ENCODE results near the gene MTG2. TPM values are rescaled to one million over a fixed set of nuclear protein-coding genes. Genes with fewer than 3 reads are reported as not detected.

Gene MTG2
- total and polyA plus RNA-seq, 2 experiments from 2014 or later, result 11.3 to 11.7 TPM

- TF ChIP-seq REST (IDR thresholded peaks at IDR 0.05; ENCODE audit: unreplicated experiment), result no peak
Observed at GRCh38 chr20:62178316-62179161, 4.3 kb upstream of the MTG2 start (continued).

- Mint-ChIP-seq H3K4me3 (no peak overlapping the region), H3K4me1 (peaks cover 14% of the 10 kb centered on the region), H3K27me3 (ENCODE audit: insufficient read depth, low read depth, poor library complexity) (peaks cover 11% of the 10 kb centered on the region), H3K36me3 (ENCODE audit: low read depth) (peaks cover 23% of the 10 kb centered on the region), H3K27ac (no peak overlapping the region), H3K9me3 (no peaks in the 10 kb centered on the region; the same call in 2 of the 3 replicates)
- peaks cover 6% of the 10 kb centered on the region; the same call in 1 of the 2 replicates for H3K4me1 ChIP-seq (ENCODE audit: insufficient read depth)
- no peaks in the 10 kb centered on the region for H4K20me1 ChIP-seq (replicated peaks; ENCODE audit: insufficient read depth)
- peaks cover 7% of the 10 kb centered on the region for H3F3A ChIP-seq (replicated peaks; ENCODE audit: low read depth)
- no peaks in the 10 kb centered on the region for H3K9me2 ChIP-seq (ENCODE audit: insufficient read depth)
- DNase-seq (ENCODE audit: low spot score), result no peak
- H2AFZ ChIP-seq, result no peak overlapping the region
- no peaks in the 10 kb centered on the region for H3K27me3 ChIP-seq (ENCODE audit: insufficient read depth)
- no peak for ATAC-seq
- H3K4me2 ChIP-seq, result no peak overlapping the region
- H3K4me3 ChIP-seq, result no peak overlapping the region
- no peaks in the 10 kb centered on the region for H3K36me3 ChIP-seq (ENCODE audit: insufficient read depth)
- H3K79me2 ChIP-seq (replicated peaks; ENCODE audit: insufficient read depth), result peaks cover 11% of the 10 kb centered on the region
- no peak overlapping the region for H3K27ac ChIP-seq (ENCODE audit: low read depth)
- TF ChIP-seq EZH2 (IDR thresholded peaks at IDR 0.05; ENCODE audit: low read depth, unreplicated experiment) (no peak), ZNF462 (CRISPR knock-in tag; IDR thresholded peaks at IDR 0.05) (no peak), CREB1 (CRISPR knock-in tag; IDR thresholded peaks at IDR 0.05; ENCODE audit: low read depth) (no peak), ZNF114 (CRISPR knock-in tag; IDR thresholded peaks at IDR 0.05) (no peak), JUNB (IDR thresholded peaks at IDR 0.05; ENCODE audit: unreplicated experiment) (no peak), NANOG (IDR thresholded peaks at IDR 0.05; ENCODE audit: borderline replicate concordance) (no peak), EZH2phosphoT487 (IDR thresholded peaks at IDR 0.05; ENCODE audit: unreplicated experiment) (no peak), ETS1 (IDR thresholded peaks at IDR 0.05) (no peak), CTCF (conservative IDR thresholded peaks at IDR 0.05; ENCODE audit: low read depth in 2 of 2) (no peak), STAT1 (IDR thresholded peaks at IDR 0.05; ENCODE audit: unreplicated experiment) (no peak), POLR2AphosphoS5 (IDR thresholded peaks at IDR 0.05; ENCODE audit: low read depth) (no peak)
Observed at GRCh38 chr20:62179162-62179504, 3.7 kb upstream of the MTG2 start.

Data from GM23338 (cell line).